GM19351 (cell line): Measurements from ENCODE around the gene TGFBI.
"Not testable (repeated sequence)": the region's sequence is repeated elsewhere in the genome, so short reads cannot be mapped to it uniquely, and the experiment has no call there.

ENCODE experiments used
- ATAC-seq: cut with Tn5 transposase; IDR thresholded peaks from one replicate; pipeline ENCODE4 v1.9.1; 2021; ENCODE audit warnings: mild to moderate bottlenecking, moderate library complexity; ENCODE audit not compliant: unreplicated experiment

TGFBI gene

GRCh38 chr5:136043551-136043950 is 14.8 kb downstream of the TGFBI start:
- no peak for ATAC-seq

- no peak for ATAC-seq
Measured at GRCh38 chr5:136043968-136044610, 15.3 kb downstream of the TGFBI start.

GRCh38 chr5:136045026-136045425 is 16.2 kb downstream of the TGFBI start:
- not testable (repeated sequence) for ATAC-seq

- no peak for ATAC-seq
Measured at GRCh38 chr5:136046246-136046645, 17.5 kb downstream of the TGFBI start.

GRCh38 chr5:136047858-136048257 is 19.1 kb downstream of the TGFBI start:
- ATAC-seq = no peak

GRCh38 chr5:136048966-136049365 is 20.2 kb downstream of the TGFBI start:
- ATAC-seq = no peak

GRCh38 chr5:136051486-136052220 is 22.9 kb downstream of the TGFBI start:
- no peak for ATAC-seq

GRCh38 chr5:136052692-136053335 is 24.0 kb downstream of the TGFBI start:
- no peak for ATAC-seq

GRCh38 chr5:136053336-136054141 is 24.8 kb downstream of the TGFBI start:
- ATAC-seq = no peak

- no peak for ATAC-seq
Measured at GRCh38 chr5:136054142-136055019, 25.6 kb downstream of the TGFBI start.

- ATAC-seq = no peak
Measured at GRCh38 chr5:136055612-136056309, 27.0 kb downstream of the TGFBI start.

GRCh38 chr5:136056336-136056735 is 27.5 kb downstream of the TGFBI start:
- no peak for ATAC-seq

- no peak for ATAC-seq
Measured at GRCh38 chr5:136056771-136057335, 28.1 kb downstream of the TGFBI start.

- ATAC-seq = no peak
Measured at GRCh38 chr5:136057401-136058038, 28.7 kb downstream of the TGFBI start.

- no peak for ATAC-seq
Measured at GRCh38 chr5:136058039-136058971, 29.5 kb downstream of the TGFBI start.

- ATAC-seq = no peak
Measured at GRCh38 chr5:136058972-136059354, 30.2 kb downstream of the TGFBI start.

GRCh38 chr5:136060963-136061362 is 32.2 kb downstream of the TGFBI start:
- ATAC-seq = no peak
